M059J (cell line): ENCODE measurements around the gene RGS3. TPM values are rescaled to one million over a fixed set of nuclear protein-coding genes. Genes with fewer than 3 reads are reported as not detected.

ENCODE experiments used
- DNase-seq: peaks from one replicate; pipeline ENCODE4 v3.0.0-alpha.2; 2012; ENCODE audit warnings: low read depth
- total RNA-seq: library from RNA; depleted of rRNA; stranded (reverse); fragments of >200 nt; shearing (Covaris generic); gene quantifications from 2 replicates; pipeline ENCODE4 v1.2.3, GENCODE V29; 2014

Gene RGS3
- total RNA-seq, 1 experiment from 2014 or later, result 137 TPM

DNA sequence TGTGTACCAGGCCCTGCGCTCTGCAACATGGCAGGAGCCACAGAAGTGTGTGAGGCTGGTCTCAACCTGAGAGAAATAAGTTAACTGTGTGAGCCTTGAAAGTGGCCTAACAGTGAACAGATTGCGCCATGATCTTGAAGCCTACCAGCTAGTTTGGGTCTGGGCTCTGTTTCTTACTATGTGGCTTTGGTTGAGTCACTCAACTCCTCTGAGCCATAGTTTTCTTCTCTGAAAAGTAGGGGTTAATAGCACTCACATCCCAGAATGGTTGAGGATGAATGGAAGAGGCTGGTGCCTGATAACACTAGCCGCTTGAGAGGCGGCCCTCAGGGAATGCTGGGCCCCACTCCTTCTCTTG is 121.5 kb downstream of the RGS3 start:
- DNase-seq, result no peak

- no peak for DNase-seq
Measured at GRCh38 chr9:113585555-113585954, 122.0 kb downstream of the RGS3 start.

DNA sequence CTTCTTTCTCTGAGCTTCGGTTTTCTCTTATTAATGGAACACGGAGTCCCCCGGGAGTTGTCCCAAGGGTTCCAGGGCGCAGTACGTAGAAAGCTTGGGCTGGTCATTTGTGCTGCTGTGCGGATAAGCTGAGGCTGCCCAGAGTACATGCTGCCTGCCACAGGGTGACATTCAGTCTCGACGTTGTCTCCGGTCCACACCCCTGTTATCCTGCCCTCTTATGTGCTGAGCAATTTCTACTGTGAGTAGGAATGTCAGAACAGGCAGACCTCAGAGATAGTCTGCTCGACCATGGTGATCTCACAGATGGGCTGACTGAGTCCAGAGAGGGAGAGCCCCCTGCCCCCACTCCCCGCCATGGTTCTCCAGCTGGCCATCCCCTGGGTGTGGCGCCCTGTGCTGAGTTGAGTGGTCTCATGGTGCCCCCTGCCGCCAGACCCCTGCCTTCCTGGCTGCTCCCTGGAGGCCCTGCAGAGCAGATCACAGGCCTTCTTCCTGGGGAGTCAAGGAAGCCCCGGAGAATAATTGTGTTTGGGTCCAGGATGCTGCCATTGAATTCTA is 124.0 kb downstream of the RGS3 start:
- DNase-seq, result no peak

- no peak for DNase-seq
Measured at GRCh38 chr9:113588242-113588810, 124.8 kb downstream of the RGS3 start.

DNA sequence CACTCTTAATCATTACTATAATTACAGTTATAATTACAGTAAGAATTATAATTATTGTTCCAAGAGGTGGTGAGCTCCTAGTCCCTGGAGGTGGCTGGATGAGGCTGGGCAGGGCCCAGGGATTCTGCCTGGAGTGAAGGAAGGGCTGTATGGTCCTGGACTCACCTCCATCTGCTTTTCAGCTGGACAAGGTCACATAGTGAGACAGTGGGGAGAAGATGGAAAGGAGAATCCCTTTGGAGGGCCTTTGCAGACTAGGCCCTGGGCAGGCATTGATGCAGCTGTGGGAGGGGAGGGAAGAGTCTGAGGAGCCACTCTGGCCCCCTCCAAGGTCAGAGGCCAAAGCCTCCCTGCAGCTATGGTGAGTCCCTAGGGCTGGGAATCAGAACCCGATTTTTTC is 125.4 kb downstream of the RGS3 start:
- no peak for DNase-seq

- no peak for DNase-seq
Measured at GRCh38 chr9:113589407-113589806, 125.9 kb downstream of the RGS3 start.

- peak; percentile 60 for DNase-seq
Measured at GRCh38 chr9:113589890-113590289, 126.4 kb downstream of the RGS3 start.

- DNase-seq, result no peak
Measured at GRCh38 chr9:113590389-113590788, 126.9 kb downstream of the RGS3 start.

- peak; percentile 82 for DNase-seq
Measured at GRCh38 chr9:113590991-113591898, 127.7 kb downstream of the RGS3 start.

DNA sequence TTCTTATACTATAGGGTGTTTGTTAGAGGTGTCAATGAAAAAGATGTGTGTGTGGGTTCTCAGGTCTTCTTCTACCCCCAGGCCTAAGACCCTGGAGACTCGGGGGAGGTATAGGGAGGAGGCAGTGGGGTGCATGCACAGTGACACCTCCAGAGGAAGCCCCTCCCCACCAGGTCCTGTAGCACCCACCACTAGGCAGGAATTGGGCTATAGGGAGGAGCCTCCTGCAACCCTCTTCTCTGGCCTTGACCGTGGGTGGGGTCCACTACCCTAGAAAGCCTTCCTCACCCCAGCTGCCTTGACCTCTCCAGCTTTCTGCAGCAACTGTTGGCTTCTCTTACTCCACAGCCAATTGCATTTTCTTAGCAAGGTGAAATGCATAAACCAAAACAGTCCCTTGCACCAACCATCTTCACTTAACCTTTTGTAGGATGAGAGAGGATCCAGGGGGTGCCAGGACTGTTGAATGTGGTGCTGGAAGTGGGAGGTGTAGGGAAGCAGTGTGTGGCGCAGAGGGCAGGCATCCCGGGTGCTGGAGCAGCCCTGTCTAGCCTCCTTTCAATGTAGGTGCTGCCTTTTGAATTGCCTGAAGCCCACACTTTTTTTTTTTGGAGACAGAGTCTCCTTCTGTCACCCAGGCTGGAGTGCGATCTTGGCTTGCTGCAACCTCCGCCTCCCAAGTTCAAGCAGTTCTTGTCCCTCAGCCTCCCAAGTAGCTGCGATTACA is 128.5 kb downstream of the RGS3 start:
- DNase-seq, result no peak

DNA sequence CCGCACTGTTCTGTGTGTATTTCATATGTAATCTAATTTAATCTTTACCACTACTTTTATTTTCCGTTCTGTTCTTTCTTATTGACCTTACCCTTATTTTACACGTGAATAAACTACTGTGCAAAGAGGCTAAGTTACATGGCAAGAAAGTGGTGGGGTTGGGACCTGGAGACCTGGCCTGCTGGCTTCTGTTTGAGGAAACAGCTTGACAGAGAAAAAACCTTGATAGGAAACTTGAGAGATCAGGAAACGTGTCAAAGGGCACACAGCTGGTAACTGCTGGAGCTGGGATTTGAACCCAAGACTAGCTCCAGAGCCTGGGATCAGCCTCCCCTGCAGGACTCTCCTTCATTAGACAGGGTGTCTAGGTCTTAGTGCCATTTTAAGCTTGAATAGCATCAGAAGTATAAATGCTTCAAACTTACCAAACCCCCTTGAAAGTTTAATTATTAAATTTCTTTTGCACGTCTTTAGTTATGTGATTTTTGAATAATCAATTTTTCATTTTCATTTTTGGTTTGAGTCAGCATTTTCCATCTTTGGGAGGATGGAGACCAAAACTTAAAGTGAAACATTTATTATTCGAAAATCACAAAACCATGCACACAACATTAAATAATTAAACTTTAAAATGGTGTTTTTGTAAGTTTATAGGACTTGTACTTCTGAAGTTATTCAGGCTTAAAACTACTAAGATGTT is 129.5 kb downstream of the RGS3 start:
- DNase-seq, result no peak

DNA sequence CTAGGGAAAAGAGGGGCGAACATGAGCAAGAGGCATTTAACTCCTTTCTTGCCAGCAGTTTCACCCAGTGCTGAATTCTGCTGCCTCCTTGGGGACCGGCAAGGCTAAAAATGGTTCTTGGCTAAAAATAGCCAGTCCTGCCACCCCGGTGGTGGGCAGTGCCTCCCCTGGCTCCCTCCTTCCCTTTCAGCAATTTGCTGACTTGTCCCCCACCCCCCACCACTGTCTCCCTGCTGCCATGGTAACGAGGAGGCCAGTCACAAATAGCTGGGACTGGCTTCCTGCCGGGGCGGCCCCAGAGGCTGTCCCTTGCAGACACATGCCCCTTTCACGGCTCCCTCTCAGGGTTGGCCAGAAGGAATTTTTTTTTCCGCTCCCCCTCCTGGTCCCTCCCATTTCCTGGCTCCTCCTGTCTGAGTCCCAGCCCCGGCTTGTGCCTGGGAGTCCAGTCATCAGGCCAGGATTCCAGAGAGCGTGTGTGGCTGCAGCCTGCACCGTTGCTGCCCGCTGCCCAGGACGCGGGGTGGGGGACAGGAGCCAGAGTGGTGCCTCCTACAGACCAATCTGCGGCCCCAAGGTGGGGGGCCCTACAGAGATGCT is 130.3 kb downstream of the RGS3 start:
- DNase-seq, result peak; percentile 100

GRCh38 chr9:113594484-113595299 is 131.2 kb downstream of the RGS3 start:
- DNase-seq, result no peak

- no peak for DNase-seq
Measured at GRCh38 chr9:113596616-113597320, 133.2 kb downstream of the RGS3 start.

DNA sequence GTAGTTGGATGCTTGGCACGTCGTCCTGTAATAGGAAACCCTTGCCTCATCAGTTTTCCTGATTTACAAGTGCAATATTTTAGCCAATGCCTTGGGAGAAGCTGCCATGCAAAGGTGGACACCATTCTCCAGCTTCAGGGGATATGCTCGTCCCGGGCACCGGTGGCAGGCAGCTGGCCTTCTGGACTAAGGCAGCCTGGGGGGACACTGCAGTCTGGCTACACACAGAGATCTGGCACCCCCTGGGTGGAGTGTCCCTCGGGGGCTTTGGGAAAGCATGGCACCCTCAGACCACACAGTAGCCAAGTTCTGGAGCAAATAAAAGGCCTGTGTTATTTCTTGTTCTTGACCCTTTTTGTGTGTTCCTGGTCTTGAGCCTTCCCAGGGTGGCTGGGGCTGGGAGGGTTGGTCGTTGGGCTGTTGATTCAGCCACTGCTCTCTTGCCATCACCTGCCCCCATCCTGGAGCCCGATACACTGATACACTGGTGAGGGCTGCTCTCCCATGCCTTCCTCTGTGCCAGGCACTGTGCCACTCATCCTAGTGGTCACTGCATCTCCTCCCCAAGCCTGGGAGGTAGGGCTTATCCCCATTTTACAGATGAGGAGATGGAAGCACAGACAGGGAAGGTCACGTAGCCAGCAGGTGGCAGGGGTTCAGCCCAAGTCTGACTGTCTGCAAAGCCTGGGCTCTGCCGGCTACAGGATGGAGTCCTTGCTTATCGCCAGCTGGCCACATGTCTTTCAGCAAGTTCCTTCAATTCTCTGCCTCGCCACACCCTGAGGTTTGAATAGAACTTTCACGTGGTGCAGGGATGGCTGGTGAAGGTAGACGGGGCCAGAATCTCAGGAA is 134.1 kb downstream of the RGS3 start:
- no peak for DNase-seq

- DNase-seq, result peak; percentile 61
Measured at GRCh38 chr9:113598451-113598850, 134.9 kb downstream of the RGS3 start.

GRCh38 chr9:113598883-113599282 is 135.4 kb downstream of the RGS3 start:
- DNase-seq, result peak; percentile 61

- peak; percentile 97 for DNase-seq
Measured at GRCh38 chr9:113599646-113600022, 136.1 kb downstream of the RGS3 start.
